Fibroblast of skin of back (primary cell): ENCODE measurements around the gene KIF21A.

Source experiments
- DNase-seq: peaks from one replicate; pipeline ENCODE4 v3.0.0-alpha.2; 2013

Gene KIF21A

GRCh38 chr12:39252628-39253027, 190.3 kb downstream of the KIF21A start:
- DNase-seq = no peak
